Ectodermal cell (in vitro differentiated cells): Measurements from ENCODE around the gene KIDINS220.

Experiments used
- H3K27ac ChIP-seq: 2 replicates; pipeline ENCODE4 v1.7.0; 2013; ENCODE audit warnings: mild to moderate bottlenecking, low read depth, low read length; ENCODE audit not compliant: insufficient read depth, poor library complexity, severe bottlenecking
- H3K27me3 ChIP-seq: 2 replicates; pipeline ENCODE4 v1.7.0; 2013; ENCODE audit warnings: mild to moderate bottlenecking, low read length; ENCODE audit not compliant: insufficient read depth, control insufficient read depth, poor library complexity, severe bottlenecking
- H3K36me3 ChIP-seq: one replicate; pipeline ENCODE4 v1.7.0; 2013; ENCODE audit warnings: low read length; ENCODE audit not compliant: control insufficient read depth, insufficient read depth
- H3K4me1 ChIP-seq: one replicate; pipeline ENCODE4 v1.7.0; 2013; ENCODE audit warnings: low read length; ENCODE audit not compliant: control insufficient read depth, insufficient read depth
- H3K4me3 ChIP-seq: 2 replicates; pipeline ENCODE4 v1.7.0; 2013; ENCODE audit warnings: low read depth, low read length, control low read depth; ENCODE audit not compliant: insufficient read depth
- H3K9me3 ChIP-seq: 2 replicates; pipeline ENCODE4 v1.7.0; 2013; ENCODE audit warnings: mild to moderate bottlenecking, low read length, moderate library complexity; ENCODE audit not compliant: control insufficient read depth
- WGBS, 2 experiments: methylation state at CpG; one replicate each; pipeline ENCODE4 v1.1.7; 2013; ENCODE audit warnings: missing lambda C conversion rate in 2 of 2; 5-methylcytosine and 5-hydroxymethylcytosine counted together

Gene KIDINS220

DNA sequence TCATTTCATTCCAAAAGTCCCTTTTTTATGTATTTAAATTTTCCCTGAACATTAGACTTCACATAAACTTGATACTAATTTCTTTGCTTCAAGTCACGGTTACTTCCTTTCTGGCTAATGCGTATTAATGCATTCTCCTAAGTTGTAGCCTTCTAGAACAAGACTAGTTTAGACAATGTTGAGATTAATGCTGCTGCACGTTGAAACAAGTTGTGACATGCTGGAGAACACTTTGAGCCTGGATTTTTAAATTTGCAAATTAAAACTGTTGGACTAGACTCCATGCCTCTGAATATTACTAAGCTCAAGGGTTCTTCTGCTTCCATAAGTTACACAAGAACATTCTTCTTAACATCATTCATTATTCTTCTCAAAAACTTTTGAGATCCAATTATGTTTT is 126.5 kb downstream of the KIDINS220 start:
- H3K36me3 ChIP-seq, result no peaks in the 10 kb centered on the region
- H3K27me3 ChIP-seq, result no peaks in the 10 kb centered on the region
- no peaks in the 10 kb centered on the region for H3K4me1 ChIP-seq
- no peak overlapping the region for H3K4me3 ChIP-seq
- H3K27ac ChIP-seq, result no peak overlapping the region
- H3K9me3 ChIP-seq, result no peaks in the 10 kb centered on the region
- WGBS, 2 experiments, result 89 to 99% methylated on average over 3 of the region's 3 CpGs

GRCh38 chr2:8709611-8710010 is 127.8 kb downstream of the KIDINS220 start:
- 89% methylated on average over 14 of the region's 14 CpGs for WGBS, 2 experiments
- Histone ChIP-seq H3K4me1 (no peaks in the 10 kb centered on the region), H3K27ac (no peak overlapping the region), H3K4me3 (no peak overlapping the region), H3K27me3 (no peaks in the 10 kb centered on the region), H3K36me3 (no peaks in the 10 kb centered on the region), H3K9me3 (no peaks in the 10 kb centered on the region)

DNA sequence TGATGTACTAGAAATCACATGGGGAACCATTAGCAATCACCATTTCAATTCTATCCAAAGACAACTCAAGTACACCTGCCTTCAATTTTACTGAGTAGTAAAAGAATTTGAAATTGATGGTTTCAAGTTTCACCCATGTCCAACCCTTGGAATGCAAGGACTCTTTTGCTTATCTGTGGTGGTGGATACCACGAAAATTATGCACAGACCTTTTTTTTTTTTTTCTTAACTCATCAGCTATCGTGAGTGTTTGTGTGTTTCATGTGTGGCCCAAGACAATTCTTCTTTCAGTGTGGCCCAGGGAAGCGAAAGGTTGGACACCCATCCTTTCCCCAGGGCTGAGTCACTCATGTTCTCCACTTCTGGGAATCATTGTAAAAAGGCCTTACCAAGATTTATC is 132.5 kb downstream of the KIDINS220 start:
- Histone ChIP-seq H3K4me3 (no peak overlapping the region), H3K9me3 (no peaks in the 10 kb centered on the region), H3K27ac (no peak overlapping the region), H3K4me1 (no peaks in the 10 kb centered on the region), H3K27me3 (no peaks in the 10 kb centered on the region), H3K36me3 (no peaks in the 10 kb centered on the region)
- WGBS, 2 experiments, result 93 to 95% methylated on average over 3 of the region's 3 CpGs

DNA sequence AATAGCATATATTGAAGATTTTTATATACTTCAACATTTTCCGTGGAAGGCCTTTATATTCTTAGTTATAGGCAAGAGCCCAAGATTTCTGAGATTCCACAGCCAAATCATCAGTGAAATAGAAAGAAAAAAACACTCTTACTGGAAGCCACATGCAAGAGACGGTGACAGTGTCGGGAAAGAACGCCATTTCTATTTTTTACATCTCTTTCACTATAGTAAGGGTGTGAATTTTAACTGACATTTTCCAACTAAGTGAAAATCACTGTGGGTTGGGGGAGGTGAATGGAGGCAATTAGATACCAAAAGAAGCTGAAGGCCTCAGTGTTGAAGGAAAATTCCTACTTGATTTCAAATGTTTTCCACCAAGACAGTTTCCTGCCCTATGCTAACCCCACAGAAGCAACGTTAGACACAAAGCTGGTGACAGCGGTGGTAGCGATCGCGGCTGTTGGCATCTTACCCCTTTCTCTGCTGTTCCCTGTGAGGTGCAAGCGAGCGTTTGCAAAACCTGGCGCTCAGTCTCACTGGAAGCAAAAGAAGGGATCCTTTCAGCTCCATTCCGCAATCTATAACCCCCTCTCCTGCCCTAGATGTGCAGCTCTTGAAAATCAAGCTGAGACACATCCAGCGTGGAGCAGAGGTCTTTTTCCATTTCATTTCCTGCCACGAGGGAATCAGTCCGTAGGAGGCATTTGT is 135.6 kb downstream of the KIDINS220 start:
- Histone ChIP-seq H3K4me3 (no peak overlapping the region), H3K9me3 (no peaks in the 10 kb centered on the region), H3K27me3 (no peaks in the 10 kb centered on the region), H3K27ac (no peak overlapping the region), H3K4me1 (no peaks in the 10 kb centered on the region), H3K36me3 (no peaks in the 10 kb centered on the region)
- 94 to 95% methylated on average over 13 to 14 of the region's 16 CpGs for WGBS, 2 experiments

- no peaks in the 10 kb centered on the region for H3K9me3 ChIP-seq
- no peak overlapping the region for H3K4me3 ChIP-seq
- H3K4me1 ChIP-seq, result no peaks in the 10 kb centered on the region
- no peak overlapping the region for H3K27ac ChIP-seq
- WGBS, 2 experiments, result 93 to 97% methylated on average over 7 of the region's 7 CpGs
- H3K27me3 ChIP-seq, result no peaks in the 10 kb centered on the region
- no peaks in the 10 kb centered on the region for H3K36me3 ChIP-seq
Observed at GRCh38 chr2:8699839-8700238, 137.6 kb downstream of the KIDINS220 start.

GRCh38 chr2:8697190-8697589 is 140.2 kb downstream of the KIDINS220 start:
- H3K9me3 ChIP-seq, result no peaks in the 10 kb centered on the region
- H3K27ac ChIP-seq, result no peak overlapping the region
- no peak overlapping the region for H3K4me3 ChIP-seq
- 94% methylated on average over 5 of the region's 5 CpGs for WGBS, 2 experiments
- no peaks in the 10 kb centered on the region for H3K4me1 ChIP-seq
- H3K36me3 ChIP-seq, result no peaks in the 10 kb centered on the region
- no peaks in the 10 kb centered on the region for H3K27me3 ChIP-seq

DNA sequence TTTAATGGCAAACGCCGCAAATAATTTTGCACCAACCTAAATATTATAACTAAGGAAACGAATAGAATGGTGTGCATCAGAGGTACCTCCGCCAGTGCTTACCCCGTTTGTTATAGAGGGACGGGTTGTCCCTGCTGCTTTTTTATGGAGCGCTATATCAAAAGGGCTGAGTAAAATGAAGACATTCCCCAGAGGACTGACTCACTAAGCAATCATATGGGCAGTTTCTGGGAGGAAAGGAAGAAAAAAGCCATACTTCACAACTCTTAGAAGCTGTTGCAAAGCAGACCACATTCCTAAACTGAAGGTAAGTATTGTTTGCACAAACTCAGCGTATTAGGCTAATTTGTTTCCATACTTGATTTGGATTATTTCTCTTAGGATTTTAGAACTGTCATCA is 142.7 kb downstream of the KIDINS220 start:
- Histone ChIP-seq H3K27ac (no peak overlapping the region), H3K4me1 (no peaks in the 10 kb centered on the region), H3K36me3 (no peaks in the 10 kb centered on the region), H3K9me3 (no peaks in the 10 kb centered on the region), H3K4me3 (no peak overlapping the region), H3K27me3 (no peaks in the 10 kb centered on the region)
- WGBS, 2 experiments, result 93 to 97% methylated on average over 7 to 8 of the region's 8 CpGs

GRCh38 chr2:8693157-8693821 is 144.1 kb downstream of the KIDINS220 start:
- Histone ChIP-seq H3K9me3 (no peaks in the 10 kb centered on the region), H3K4me3 (peak overlapping the region; percentile 3), H3K36me3 (no peaks in the 10 kb centered on the region), H3K27me3 (no peaks in the 10 kb centered on the region), H3K4me1 (no peaks in the 10 kb centered on the region), H3K27ac (no peak overlapping the region)
- 41 to 42% methylated on average over 30 of the region's 30 CpGs for WGBS, 2 experiments

DNA sequence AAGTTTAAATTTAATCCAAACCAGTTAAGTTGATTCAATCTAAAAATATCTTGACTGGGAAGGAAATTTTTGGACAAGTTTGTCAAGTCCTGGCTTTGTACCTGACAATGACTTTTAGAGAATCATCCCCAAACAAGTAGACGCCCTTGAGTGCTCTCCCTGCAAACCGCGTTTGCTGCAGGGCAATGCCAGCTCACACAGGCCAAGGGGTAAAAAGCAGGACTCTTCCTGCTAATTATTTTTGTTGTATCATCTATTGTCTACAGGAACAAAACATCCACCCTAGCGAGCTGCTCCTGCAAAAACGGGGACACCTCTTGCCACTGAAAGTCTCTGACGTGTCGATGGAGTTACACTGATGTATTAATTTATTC is 144.6 kb downstream of the KIDINS220 start:
- Histone ChIP-seq H3K36me3 (no peaks in the 10 kb centered on the region), H3K27ac (no peak overlapping the region), H3K9me3 (no peaks in the 10 kb centered on the region), H3K4me3 (no peak overlapping the region), H3K27me3 (no peaks in the 10 kb centered on the region), H3K4me1 (no peaks in the 10 kb centered on the region)
- WGBS, 2 experiments, result 73 to 76% methylated on average over 7 of the region's 7 CpGs

DNA sequence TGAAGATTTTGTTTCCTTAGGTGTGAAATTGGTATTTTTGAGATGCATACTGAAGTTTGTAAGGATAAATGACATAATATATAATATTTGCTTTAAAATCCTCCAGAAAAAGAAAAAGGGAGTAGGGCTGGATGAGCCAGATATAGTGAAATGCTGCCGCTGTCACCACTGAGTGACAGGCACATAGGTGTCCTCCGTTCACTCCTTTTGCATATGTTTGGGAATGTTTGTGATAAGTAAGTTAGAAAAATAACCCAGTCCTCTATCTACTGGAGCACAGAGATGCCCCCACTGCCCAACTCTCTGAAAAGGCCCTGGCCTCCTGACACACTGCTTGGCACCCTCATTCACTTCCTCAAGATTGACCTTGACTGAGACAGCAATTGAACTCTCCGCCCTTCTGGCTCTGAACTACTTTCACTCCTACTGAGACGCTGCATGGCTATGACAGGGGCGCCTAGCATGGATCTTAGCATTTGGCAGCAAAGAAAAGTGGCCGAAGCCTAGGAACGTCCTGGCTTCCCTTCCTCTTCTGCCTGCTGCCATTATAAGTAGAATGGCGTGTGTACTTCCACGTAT is 145.5 kb downstream of the KIDINS220 start:
- 91 to 92% methylated on average over 9 of the region's 9 CpGs for WGBS, 2 experiments
- Histone ChIP-seq H3K9me3 (no peaks in the 10 kb centered on the region), H3K27ac (no peak overlapping the region), H3K36me3 (no peaks in the 10 kb centered on the region), H3K4me3 (no peak overlapping the region), H3K4me1 (no peaks in the 10 kb centered on the region), H3K27me3 (no peaks in the 10 kb centered on the region)
